ENCODE measurements around the gene CDK10.

Gene CDK10

GRCh38 chr16:89717688-89718505 lies 31.4 kb downstream of the CDK10 start:
- Mint-ChIP-seq H3K4me1 (peaks cover 40% of the 10 kb centered on the region), H3K27me3 (ENCODE audit: low read depth, poor library complexity) (peaks cover 7% of the 10 kb centered on the region), H3K36me3 (ENCODE audit: low read depth) (peaks cover 37% of the 10 kb centered on the region), H3K9me3 (peaks cover 7% of the 10 kb centered on the region), H3K4me3 (no peak overlapping the region), H3K27ac (no peak overlapping the region)
- no peak for TF ChIP-seq CTCF (IDR thresholded peaks at IDR 0.05)
- DNase-seq: no peak

GRCh38 chr16:89720551-89720812 lies 34.0 kb downstream of the CDK10 start:
- Mint-ChIP-seq H3K4me3 (peak overlapping the region; percentile 91), H3K9me3 (no peaks in the 10 kb centered on the region), H3K4me1 (peaks cover 49% of the 10 kb centered on the region), H3K36me3 (ENCODE audit: low read depth) (peaks cover 33% of the 10 kb centered on the region), H3K27ac (no peak overlapping the region), H3K27me3 (ENCODE audit: low read depth, poor library complexity) (peaks cover 13% of the 10 kb centered on the region)
- TF ChIP-seq CTCF (IDR thresholded peaks at IDR 0.05): no peak
- peak; percentile 83 for DNase-seq

GRCh38 chr16:89720813-89721545 lies 34.5 kb downstream of the CDK10 start, which contains the start of the genes VPS9D1 and ZNF276:
Gene VPS9D1 (minus strand): TSS chr16:89720898. CDS start chr16:89720861, 37 bp downstream.
Gene ZNF276 (plus strand): TSS chr16:89721537. CDS start chr16:89721641, 104 bp downstream.
- peak; percentile 87 for DNase-seq
- peaks cover 13% of the 10 kb centered on the region for H3K27me3 Mint-ChIP-seq (ENCODE audit: low read depth, poor library complexity)
- peak within 1 kb of the TSS; percentile 91 for H3K4me3 Mint-ChIP-seq
- no peak for TF ChIP-seq CTCF (IDR thresholded peaks at IDR 0.05)
- peaks cover 33% of the 10 kb centered on the region for H3K36me3 Mint-ChIP-seq (ENCODE audit: low read depth)
- H3K9me3 Mint-ChIP-seq: no peaks in the 10 kb centered on the region
- peaks cover 49% of the 10 kb centered on the region for H3K4me1 Mint-ChIP-seq
- no peak within 1 kb of the TSS for H3K27ac Mint-ChIP-seq

- peaks cover 28% of the 10 kb centered on the region for H3K36me3 Mint-ChIP-seq (ENCODE audit: low read depth)
- no peak for TF ChIP-seq CTCF (IDR thresholded peaks at IDR 0.05)
These were observed 35.3 kb downstream of the CDK10 start for GRCh38 chr16:89721546-89722391.

GRCh38 chr16:89722392-89723278 lies 36.1 kb downstream of the CDK10 start:
- H3K4me3 Mint-ChIP-seq: peak overlapping the region; percentile 75
- peaks cover 13% of the 10 kb centered on the region for H3K27me3 Mint-ChIP-seq (ENCODE audit: low read depth, poor library complexity)
- DNase-seq: no peak
- peaks cover 31% of the 10 kb centered on the region for H3K36me3 Mint-ChIP-seq (ENCODE audit: low read depth)
- TF ChIP-seq CTCF (IDR thresholded peaks at IDR 0.05): no peak
- peaks cover 47% of the 10 kb centered on the region for H3K4me1 Mint-ChIP-seq
- H3K27ac Mint-ChIP-seq: no peak overlapping the region
- H3K9me3 Mint-ChIP-seq: no peaks in the 10 kb centered on the region

More at GRCh38 chr16:89721546-89722391, 35.3 kb downstream of the CDK10 start:
- peaks cover 44% of the 10 kb centered on the region for H3K4me1 Mint-ChIP-seq
- peaks cover 13% of the 10 kb centered on the region for H3K27me3 Mint-ChIP-seq (ENCODE audit: low read depth, poor library complexity)
- no peaks in the 10 kb centered on the region for H3K9me3 Mint-ChIP-seq
- no peak overlapping the region for H3K27ac Mint-ChIP-seq
- peak overlapping the region; percentile 75 for H3K4me3 Mint-ChIP-seq
- peak; percentile 63 for DNase-seq
